H9 (cell line): ENCODE measurements around the gene SLC49A4. TPM values are rescaled to one million over a fixed set of nuclear protein-coding genes. Genes with fewer than 3 reads are reported as not detected.

ENCODE experiments used
- DNase-seq: peaks from one replicate; pipeline ENCODE4 v3.0.0-alpha.2; 2017
- H2AFZ ChIP-seq: one replicate; pipeline ENCODE4 v1.6.1; 2013; ENCODE audit warnings: mild to moderate bottlenecking, low read length, control low read depth, moderate library complexity
- H2AK5ac ChIP-seq: 2 replicates; pipeline ENCODE4 v1.6.1; 2013; ENCODE audit warnings: low read length, control low read depth, mixed read lengths; ENCODE audit not compliant: insufficient read length
- H2BK120ac ChIP-seq: one replicate; pipeline ENCODE4 v1.6.1; 2013; ENCODE audit warnings: low read depth, mild to moderate bottlenecking, low read length, control low read depth, inconsistent platforms; ENCODE audit not compliant: poor library complexity, severe bottlenecking
- H2BK12ac ChIP-seq: 2 replicates; pipeline ENCODE4 v1.6.1; 2013; ENCODE audit warnings: low read length, control low read depth, mixed read lengths, low read depth; ENCODE audit not compliant: insufficient read length
- H2BK15ac ChIP-seq: 2 replicates; pipeline ENCODE4 v1.6.1; 2013; ENCODE audit warnings: low read depth, low read length, control low read depth
- H2BK20ac ChIP-seq: one replicate; pipeline ENCODE4 v1.6.1; 2013; ENCODE audit warnings: low read depth, mild to moderate bottlenecking, low read length, control low read depth, inconsistent platforms; ENCODE audit not compliant: poor library complexity, severe bottlenecking
- H2BK5ac ChIP-seq: 2 replicates; pipeline ENCODE4 v1.6.1; 2013; ENCODE audit warnings: low read length, control low read depth, mixed read lengths; ENCODE audit not compliant: insufficient read length
- H3K14ac ChIP-seq: 2 replicates; pipeline ENCODE4 v1.6.1; 2013; ENCODE audit warnings: low read length, control low read depth; ENCODE audit not compliant: insufficient read depth
- H3K18ac ChIP-seq: 2 replicates; pipeline ENCODE4 v1.6.1; 2013; ENCODE audit warnings: low read depth, mild to moderate bottlenecking, mixed read lengths, low read length, control low read depth; ENCODE audit not compliant: insufficient read length
- H3K23ac ChIP-seq: 2 replicates; pipeline ENCODE4 v1.6.1; 2013; ENCODE audit warnings: low read length, control low read depth, mixed read lengths, low read depth; ENCODE audit not compliant: insufficient read length
- H3K23me2 ChIP-seq: 2 replicates; pipeline ENCODE4 v1.6.1; 2013; ENCODE audit warnings: low read depth, mild to moderate bottlenecking, mixed read lengths, low read length, control low read depth; ENCODE audit not compliant: insufficient read length, poor library complexity, severe bottlenecking
- H3K27ac ChIP-seq: 2 replicates; pipeline ENCODE4 v1.5.1; 2013; ENCODE audit warnings: low read length, control low read depth, mixed read lengths, low read depth; ENCODE audit not compliant: insufficient read length
- H3K27me3 ChIP-seq: 2 replicates; pipeline ENCODE4 v1.6.1; 2013; ENCODE audit warnings: low read length, control low read depth, inconsistent platforms; ENCODE audit not compliant: insufficient read depth
- H3K4ac ChIP-seq: 2 replicates; pipeline ENCODE4 v1.6.1; 2013; ENCODE audit warnings: low read depth, mild to moderate bottlenecking, control low read depth, inconsistent platforms, low read length, moderate library complexity
- H3K4me1 ChIP-seq: 2 replicates; pipeline ENCODE4 v1.6.1; 2013; ENCODE audit warnings: low read length, control low read depth, inconsistent platforms; ENCODE audit not compliant: insufficient read depth
- H3K4me2 ChIP-seq: 2 replicates; pipeline ENCODE4 v1.6.1; 2013; ENCODE audit warnings: low read length, control low read depth, mixed read lengths; ENCODE audit not compliant: insufficient read length, insufficient read depth
- H3K56ac ChIP-seq: 2 replicates; pipeline ENCODE4 v1.6.1; 2013; ENCODE audit warnings: low read depth, mild to moderate bottlenecking, mixed read lengths, low read length, control low read depth; ENCODE audit not compliant: insufficient read length
- H3K79me1 ChIP-seq: 2 replicates; pipeline ENCODE4 v1.6.1; 2013; ENCODE audit warnings: low read depth, mild to moderate bottlenecking, moderate library complexity, low read length, control low read depth, inconsistent platforms; ENCODE audit not compliant: insufficient read depth, poor library complexity, severe bottlenecking
- H3K79me2 ChIP-seq: 2 replicates; pipeline ENCODE4 v1.6.1; 2013; ENCODE audit warnings: low read length, control low read depth, inconsistent platforms; ENCODE audit not compliant: insufficient read depth
- H3K9ac ChIP-seq: 2 replicates; pipeline ENCODE4 v1.6.1; 2013; ENCODE audit warnings: low read length, control low read depth, mixed read lengths; ENCODE audit not compliant: insufficient read length; ENCODE audit errors: extremely low read depth
- H3K9me3 ChIP-seq: one replicate; pipeline ENCODE4 v1.6.1; 2013; ENCODE audit warnings: low read depth, low read length, inconsistent platforms; ENCODE audit not compliant: control insufficient read depth
- H3T11ph ChIP-seq: one replicate; pipeline ENCODE4 v1.6.1; 2013; ENCODE audit warnings: mild to moderate bottlenecking, low read length, control low read depth, inconsistent platforms
- H4K20me1 ChIP-seq: one replicate; pipeline ENCODE4 v1.6.1; 2013; ENCODE audit not compliant: control insufficient read depth, insufficient read length, insufficient read depth
- H4K5ac ChIP-seq: 2 replicates; pipeline ENCODE4 v1.6.1; 2013; ENCODE audit warnings: low read depth, mild to moderate bottlenecking, mixed read lengths, low read length, control low read depth; ENCODE audit not compliant: insufficient read length
- H4K8ac ChIP-seq: replicated peaks from 2 replicates; pipeline ENCODE4 v1.6.1; 2013; ENCODE audit warnings: low read length, control low read depth, mixed read lengths, low read depth; ENCODE audit not compliant: insufficient read length
- H4K91ac ChIP-seq: 2 replicates; pipeline ENCODE4 v1.6.1; 2013; ENCODE audit warnings: low read depth, mild to moderate bottlenecking, moderate library complexity, mixed read lengths, low read length, control low read depth; ENCODE audit not compliant: insufficient read length
- H3K27ac Mint-ChIP-seq, 3 experiments: 2 replicates in 2 of 3; 3 replicates in 1 of 3; pipeline ENCODE4 v1.8.0; 2020 to 2021; ENCODE audit warnings: mixed read lengths in 3 of 3, mild to moderate bottlenecking in 1 of 3, moderate library complexity in 1 of 3
- H3K27me3 Mint-ChIP-seq: 2 replicates; pipeline ENCODE4 v1.8.0; 2021; ENCODE audit warnings: low read depth, mild to moderate bottlenecking, moderate library complexity, mixed read lengths
- H3K36me3 Mint-ChIP-seq, 3 experiments: 2 replicates in 2 of 3; 3 replicates in 1 of 3; pipeline ENCODE4 v1.8.0; 2020 to 2021; ENCODE audit warnings: low read depth in 3 of 3, mixed read lengths in 3 of 3; ENCODE audit not compliant: insufficient read depth in 1 of 3
- H3K4me1 Mint-ChIP-seq, 2 experiments: 2 replicates each; pipeline ENCODE4 v1.8.0; 2020; ENCODE audit warnings: mixed read lengths in 2 of 2
- H3K4me3 Mint-ChIP-seq, 2 experiments: 2 replicates in 1 of 2; 3 replicates in 1 of 2; pipeline ENCODE4 v1.8.0; 2020 to 2021; ENCODE audit warnings: mild to moderate bottlenecking in 2 of 2, mixed read lengths in 2 of 2, moderate library complexity in 1 of 2
- H3K9me3 Mint-ChIP-seq, 2 experiments: 2 replicates in 1 of 2; 3 replicates in 1 of 2; pipeline ENCODE4 v1.8.0; 2020; ENCODE audit warnings: mild to moderate bottlenecking in 2 of 2, mixed read lengths in 2 of 2, moderate library complexity in 1 of 2
- CTCF ChIP-seq: fragments of 200-600 bp; sonication (generic); conservative IDR thresholded peaks from 3 replicates; pipeline ENCODE4 v1.8.0; 2021; ENCODE audit warnings: antibody characterized with exemption, mild to moderate bottlenecking
- WGBS: extraction: QIAGEN DNeasy Blood & Tissue Kit; methylation state at CpG from one replicate; pipeline ENCODE4 v1.1.7; 2013; ENCODE audit warnings: missing lambda C conversion rate, low lambda C conversion rate, mixed read lengths; ENCODE audit not compliant: insufficient read length; ENCODE audit errors: extremely low coverage; 5-methylcytosine and 5-hydroxymethylcytosine counted together
- total RNA-seq: library from RNA; stranded (reverse); gene quantifications from 2 replicates; pipeline ENCODE4 v1.2.1, GENCODE V29; 2021

The SLC49A4 gene
- total RNA-seq, 1 experiment from 2014 or later: 10.7 TPM

- no peak overlapping the region for H2BK5ac ChIP-seq
- no peaks in the 10 kb centered on the region for H3K9me3 ChIP-seq
- no peak overlapping the region for H2AK5ac ChIP-seq
- Mint-ChIP-seq H3K4me3 (no peak overlapping the region), H3K27ac (peak overlapping the region in 1 of 3 experiments; percentile 29; a peak in 2 of 7 replicates), H3K36me3 (peaks cover 8% of the 10 kb centered on the region in 3 experiments), H3K27me3 (no peaks in the 10 kb centered on the region), H3K9me3 (peaks cover 7 to 8% of the 10 kb centered on the region in 2 experiments), H3K4me1 (peaks cover 11 to 17% of the 10 kb centered on the region in 2 experiments)
- H3K4me2 ChIP-seq: no peak overlapping the region
- H2AFZ ChIP-seq: no peak overlapping the region
- no peak overlapping the region for H4K91ac ChIP-seq
- H3K4ac ChIP-seq: no peak overlapping the region
- no peak overlapping the region for H2BK12ac ChIP-seq
- H2BK120ac ChIP-seq: no peak overlapping the region
- H3T11ph ChIP-seq: no peak overlapping the region
- H3K27me3 ChIP-seq: no peaks in the 10 kb centered on the region
- no peaks in the 10 kb centered on the region for H3K79me2 ChIP-seq
- no CpG with 5 or more reads among the region's 5 CpGs for whole genome bisulfite sequencing
- no peak overlapping the region for H4K5ac ChIP-seq
- H3K18ac ChIP-seq: no peak overlapping the region
- no peak overlapping the region for H3K14ac ChIP-seq
- H3K4me1 ChIP-seq: no peaks in the 10 kb centered on the region
- H4K8ac ChIP-seq: no peak overlapping the region
- H4K20me1 ChIP-seq: no peaks in the 10 kb centered on the region
- H3K27ac ChIP-seq: no peak overlapping the region
- no peaks in the 10 kb centered on the region for H3K79me1 ChIP-seq
- H3K23me2 ChIP-seq: no peaks in the 10 kb centered on the region
- no peak overlapping the region for H2BK15ac ChIP-seq
- H3K9ac ChIP-seq: no peak overlapping the region
- H2BK20ac ChIP-seq: no peak overlapping the region
- TF ChIP-seq CTCF: no peak
- H3K23ac ChIP-seq: no peak overlapping the region
- no peak overlapping the region for H3K56ac ChIP-seq
- DNase-seq: no peak
These were observed 18.0 kb upstream of the SLC49A4 start for GRCh38 chr3:122776675-122777468.
